ENCODE results near the gene TUBGCP5.

TUBGCP5 gene

GRCh38 chr15:22980189-22981050 lies 58.9 kb downstream of the TUBGCP5 start, which contains the start of gene CYFIP1:
Gene CYFIP1, minus strand, starts transcription at chr15:22980368. Its CDS starts 33,083 bp downstream, at chr15:22947285.
- Histone ChIP-seq H3K9me3 (ENCODE audit: control insufficient read depth in 2 of 2, low read length in 2 of 2) (no peaks in the 10 kb centered on the region), H3K4me1 (ENCODE audit: control insufficient read depth in 2 of 2, insufficient read depth in 2 of 2, low read length in 2 of 2) (peaks cover 9 to 11% of the 10 kb centered on the region in 2 donors), H3K36me3 (ENCODE audit: control insufficient read depth in 2 of 2, insufficient read depth in 2 of 2, low read length in 2 of 2) (no peaks in the 10 kb centered on the region), H3K27ac (ENCODE audit: low read depth in 2 of 2, low read length in 2 of 2) (peak within 1 kb of the TSS; percentile 86 to 92), H3K4me3 (ENCODE audit: low read length in 2 of 2) (peak within 1 kb of the TSS; percentile 78 to 96), H3K27me3 (ENCODE audit: control insufficient read depth in 2 of 2, insufficient read depth in 2 of 2, low read length in 2 of 2) (no peaks in the 10 kb centered on the region), H3K9ac (ENCODE audit: low read depth in 1 of 2, low read length in 2 of 2) (peak within 1 kb of the TSS; percentile 80 to 90)

GRCh38 chr15:22979238-22980188 lies 59.9 kb downstream of the TUBGCP5 start:
- H3K36me3 ChIP-seq (ENCODE audit: control insufficient read depth in 2 of 2, insufficient read depth in 2 of 2, low read length in 2 of 2), result no peaks in the 10 kb centered on the region
- H3K4me1 ChIP-seq (ENCODE audit: control insufficient read depth in 2 of 2, insufficient read depth in 2 of 2, low read length in 2 of 2), result peaks cover 9 to 11% of the 10 kb centered on the region in 2 donors
- H3K9ac ChIP-seq (ENCODE audit: low read depth in 1 of 2, low read length in 2 of 2), result peak overlapping the region; percentile 66 to 79
- H3K4me3 ChIP-seq (ENCODE audit: low read length in 2 of 2), result peak overlapping the region; percentile 78 to 96
- peak overlapping the region; percentile 86 to 92 for H3K27ac ChIP-seq (ENCODE audit: low read depth in 2 of 2, low read length in 2 of 2)
- no peaks in the 10 kb centered on the region for H3K27me3 ChIP-seq (ENCODE audit: control insufficient read depth in 2 of 2, insufficient read depth in 2 of 2, low read length in 2 of 2)
- H3K9me3 ChIP-seq (ENCODE audit: control insufficient read depth in 2 of 2, low read length in 2 of 2), result no peaks in the 10 kb centered on the region

DNA sequence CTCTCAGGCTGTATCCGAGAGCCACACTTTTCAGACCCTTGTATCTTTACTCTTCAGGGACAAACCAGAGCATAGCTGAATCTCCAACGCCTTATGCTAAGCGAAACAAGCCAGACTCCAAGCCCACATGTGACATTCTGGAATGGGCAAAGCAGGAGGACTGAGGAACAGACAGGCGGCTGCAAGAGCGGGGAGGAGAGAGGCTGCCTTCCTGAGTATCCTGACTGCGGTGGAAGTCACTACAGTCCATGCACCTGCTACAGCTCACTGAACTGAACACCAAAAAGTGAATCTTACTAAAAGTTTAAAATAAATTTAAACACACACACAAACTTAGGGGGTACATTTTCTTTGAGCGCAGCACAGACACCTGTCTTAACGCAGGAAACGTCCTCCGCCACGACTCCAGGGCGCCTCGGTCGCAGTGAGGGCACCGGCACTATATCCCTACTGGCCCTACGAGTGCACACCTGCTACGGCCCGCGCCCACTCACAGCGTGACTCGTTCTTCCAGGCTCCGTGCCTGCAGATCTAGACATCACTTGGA lies 60.6 kb downstream of the TUBGCP5 start:
- Histone ChIP-seq H3K9me3 (ENCODE audit: control insufficient read depth in 2 of 2, low read length in 2 of 2) (no peaks in the 10 kb centered on the region), H3K27me3 (ENCODE audit: control insufficient read depth in 2 of 2, insufficient read depth in 2 of 2, low read length in 2 of 2) (no peaks in the 10 kb centered on the region), H3K4me1 (ENCODE audit: control insufficient read depth in 2 of 2, insufficient read depth in 2 of 2, low read length in 2 of 2) (peaks cover 9 to 11% of the 10 kb centered on the region in 2 donors), H3K9ac (ENCODE audit: low read depth in 1 of 2, low read length in 2 of 2) (peak overlapping the region in 1 of 2 donors; percentile 66), H3K4me3 (ENCODE audit: low read length in 2 of 2) (peak overlapping the region; percentile 78 to 96), H3K36me3 (ENCODE audit: control insufficient read depth in 2 of 2, insufficient read depth in 2 of 2, low read length in 2 of 2) (no peaks in the 10 kb centered on the region), H3K27ac (ENCODE audit: low read depth in 2 of 2, low read length in 2 of 2) (peak overlapping the region in 1 of 2 donors; percentile 86)

GRCh38 chr15:22974745-22975144 lies 64.6 kb downstream of the TUBGCP5 start:
- H3K36me3 ChIP-seq (ENCODE audit: control insufficient read depth in 2 of 2, insufficient read depth in 2 of 2, low read length in 2 of 2), result no peaks in the 10 kb centered on the region
- H3K4me1 ChIP-seq (ENCODE audit: control insufficient read depth in 2 of 2, insufficient read depth in 2 of 2, low read length in 2 of 2), result peaks cover 6 to 9% of the 10 kb centered on the region in 2 donors
- H3K9me3 ChIP-seq (ENCODE audit: control insufficient read depth in 2 of 2, low read length in 2 of 2), result no peaks in the 10 kb centered on the region
- no peak overlapping the region for H3K27ac ChIP-seq (ENCODE audit: low read depth in 2 of 2, low read length in 2 of 2)
- no peak overlapping the region for H3K9ac ChIP-seq (ENCODE audit: low read depth in 1 of 2, low read length in 2 of 2)
- no peaks in the 10 kb centered on the region for H3K27me3 ChIP-seq (ENCODE audit: control insufficient read depth in 2 of 2, insufficient read depth in 2 of 2, low read length in 2 of 2)
- no peak overlapping the region for H3K4me3 ChIP-seq (ENCODE audit: low read length in 2 of 2)

- no peak overlapping the region for H3K9ac ChIP-seq (ENCODE audit: low read depth in 1 of 2, low read length in 2 of 2)
- no peak overlapping the region for H3K27ac ChIP-seq (ENCODE audit: low read depth in 2 of 2, low read length in 2 of 2)
- H3K4me1 ChIP-seq (ENCODE audit: control insufficient read depth in 2 of 2, insufficient read depth in 2 of 2, low read length in 2 of 2), result peaks cover 6 to 7% of the 10 kb centered on the region in 2 donors
- H3K4me3 ChIP-seq (ENCODE audit: low read length in 2 of 2), result no peak overlapping the region
- H3K9me3 ChIP-seq (ENCODE audit: control insufficient read depth in 2 of 2, low read length in 2 of 2), result no peaks in the 10 kb centered on the region
- H3K27me3 ChIP-seq (ENCODE audit: control insufficient read depth in 2 of 2, insufficient read depth in 2 of 2, low read length in 2 of 2), result no peaks in the 10 kb centered on the region
- no peaks in the 10 kb centered on the region for H3K36me3 ChIP-seq (ENCODE audit: control insufficient read depth in 2 of 2, insufficient read depth in 2 of 2, low read length in 2 of 2)
These were observed 65.4 kb downstream of the TUBGCP5 start for GRCh38 chr15:22973987-22974386.

DNA sequence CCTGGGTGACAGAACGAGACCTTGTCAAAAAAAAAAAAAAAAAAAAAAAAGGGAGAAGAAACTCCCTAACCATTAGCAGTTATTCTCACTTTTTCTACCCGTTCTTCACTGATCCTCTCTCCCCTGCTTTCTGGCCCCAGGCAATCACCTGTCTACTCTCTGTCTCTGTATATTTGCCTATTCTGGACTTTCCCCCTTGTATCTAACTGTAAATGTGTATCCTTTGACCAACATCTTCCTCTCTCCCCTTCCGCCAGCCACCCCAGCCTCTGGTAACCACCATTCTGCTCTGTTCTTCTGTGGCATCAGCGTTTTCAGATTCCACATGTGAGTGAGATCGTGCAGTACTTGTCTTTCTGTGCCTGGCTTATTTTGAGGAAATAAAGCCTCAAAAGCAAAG lies 66.1 kb downstream of the TUBGCP5 start:
- Histone ChIP-seq H3K36me3 (ENCODE audit: control insufficient read depth in 2 of 2, insufficient read depth in 2 of 2, low read length in 2 of 2) (no peaks in the 10 kb centered on the region), H3K4me1 (ENCODE audit: control insufficient read depth in 2 of 2, insufficient read depth in 2 of 2, low read length in 2 of 2) (peaks cover 0 to under 1% of the 10 kb centered on the region in 2 donors), H3K27ac (ENCODE audit: low read depth in 2 of 2, low read length in 2 of 2) (no peak overlapping the region), H3K9me3 (ENCODE audit: control insufficient read depth in 2 of 2, low read length in 2 of 2) (no peaks in the 10 kb centered on the region), H3K4me3 (ENCODE audit: low read length in 2 of 2) (no peak overlapping the region), H3K27me3 (ENCODE audit: control insufficient read depth in 2 of 2, insufficient read depth in 2 of 2, low read length in 2 of 2) (no peaks in the 10 kb centered on the region), H3K9ac (ENCODE audit: low read depth in 1 of 2, low read length in 2 of 2) (no peak overlapping the region)

DNA sequence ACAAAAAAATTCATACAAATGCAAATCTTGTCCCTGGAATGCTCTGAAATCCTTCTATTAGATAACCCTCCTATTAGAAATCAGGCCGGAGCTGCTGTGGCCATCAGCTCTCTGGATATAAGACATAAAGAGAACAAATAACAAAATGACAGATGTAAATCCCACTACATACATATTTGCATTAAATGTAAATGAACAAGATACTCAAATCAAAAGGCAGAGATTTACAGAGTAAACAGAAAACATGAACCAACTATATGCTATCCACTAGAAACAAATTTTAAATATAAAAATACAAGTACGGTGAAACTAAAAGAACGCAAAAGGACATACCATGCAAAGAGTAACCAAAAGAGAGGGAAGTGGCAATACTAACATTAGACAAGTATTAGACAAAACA lies 69.9 kb downstream of the TUBGCP5 start:
- Histone ChIP-seq H3K36me3 (ENCODE audit: control insufficient read depth in 2 of 2, insufficient read depth in 2 of 2, low read length in 2 of 2) (no peaks in the 10 kb centered on the region), H3K4me3 (ENCODE audit: low read length in 2 of 2) (no peak overlapping the region), H3K9me3 (ENCODE audit: control insufficient read depth in 2 of 2, low read length in 2 of 2) (no peaks in the 10 kb centered on the region), H3K27me3 (ENCODE audit: control insufficient read depth in 2 of 2, insufficient read depth in 2 of 2, low read length in 2 of 2) (no peaks in the 10 kb centered on the region), H3K4me1 (ENCODE audit: control insufficient read depth in 2 of 2, insufficient read depth in 2 of 2, low read length in 2 of 2) (peaks cover 0 to under 1% of the 10 kb centered on the region in 2 donors), H3K27ac (ENCODE audit: low read depth in 2 of 2, low read length in 2 of 2) (no peak overlapping the region), H3K9ac (ENCODE audit: low read depth in 1 of 2, low read length in 2 of 2) (no peak overlapping the region)

DNA sequence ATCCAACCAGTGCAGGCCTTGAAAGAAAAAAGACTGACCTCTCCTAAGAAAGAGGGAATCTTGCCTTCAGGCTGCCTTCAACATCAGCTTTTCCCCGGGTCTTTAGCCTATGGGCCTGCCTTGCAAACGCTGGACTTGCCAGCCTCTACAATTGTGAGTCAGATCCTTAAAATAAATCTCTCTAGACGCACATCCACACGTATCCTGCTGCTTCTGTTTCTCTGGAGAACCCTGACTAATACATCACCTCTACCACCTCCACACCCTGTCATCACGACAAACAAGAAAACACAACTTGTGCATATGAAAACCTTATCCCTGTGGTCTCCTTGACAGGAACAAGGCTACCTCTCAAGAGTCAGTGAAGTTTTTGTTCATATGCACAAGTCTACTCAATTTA lies 71.0 kb downstream of the TUBGCP5 start:
- no peak overlapping the region for H3K27ac ChIP-seq (ENCODE audit: low read depth in 2 of 2, low read length in 2 of 2)
- no peaks in the 10 kb centered on the region for H3K36me3 ChIP-seq (ENCODE audit: control insufficient read depth in 2 of 2, insufficient read depth in 2 of 2, low read length in 2 of 2)
- H3K9ac ChIP-seq (ENCODE audit: low read depth in 1 of 2, low read length in 2 of 2), result no peak overlapping the region
- no peaks in the 10 kb centered on the region for H3K9me3 ChIP-seq (ENCODE audit: control insufficient read depth in 2 of 2, low read length in 2 of 2)
- H3K27me3 ChIP-seq (ENCODE audit: control insufficient read depth in 2 of 2, insufficient read depth in 2 of 2, low read length in 2 of 2), result no peaks in the 10 kb centered on the region
- no peak overlapping the region for H3K4me3 ChIP-seq (ENCODE audit: low read length in 2 of 2)
- peaks cover 2 to 3% of the 10 kb centered on the region in 2 donors for H3K4me1 ChIP-seq (ENCODE audit: control insufficient read depth in 2 of 2, insufficient read depth in 2 of 2, low read length in 2 of 2)

DNA sequence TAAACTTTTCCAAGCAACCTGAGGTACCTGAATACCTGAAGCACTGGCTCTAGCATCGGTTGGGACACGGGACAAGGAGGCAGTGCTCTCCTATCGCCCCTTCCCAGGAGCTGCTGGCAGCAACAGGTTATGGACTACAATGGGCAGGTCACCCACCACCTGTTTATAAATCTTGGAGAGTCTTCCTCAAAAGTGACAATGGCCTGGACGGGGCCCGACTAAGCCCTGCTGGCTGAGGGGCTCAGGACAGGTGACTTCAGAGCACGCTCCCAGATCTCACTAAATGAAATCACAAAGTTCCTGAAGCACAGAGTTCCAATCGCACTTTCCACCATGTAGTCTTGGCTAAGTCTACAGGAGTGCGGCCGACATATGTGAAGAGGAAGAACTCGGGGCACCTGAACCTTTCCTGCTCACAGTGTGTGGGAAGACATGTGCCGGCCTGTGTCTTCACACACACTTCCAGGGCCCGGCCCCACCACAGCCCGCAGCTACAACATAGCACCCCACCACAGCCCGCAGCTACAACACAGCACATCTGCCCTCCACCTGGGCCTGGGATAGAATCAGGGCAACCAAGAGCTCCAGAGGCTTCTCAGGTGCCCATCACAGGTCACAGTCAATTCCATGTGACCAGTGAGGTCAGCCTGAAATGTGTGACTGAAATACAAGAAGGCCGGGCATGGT lies 72.1 kb downstream of the TUBGCP5 start:
- Histone ChIP-seq H3K27me3 (ENCODE audit: control insufficient read depth in 2 of 2, insufficient read depth in 2 of 2, low read length in 2 of 2) (no peaks in the 10 kb centered on the region), H3K9me3 (ENCODE audit: control insufficient read depth in 2 of 2, low read length in 2 of 2) (no peaks in the 10 kb centered on the region), H3K4me1 (ENCODE audit: control insufficient read depth in 2 of 2, insufficient read depth in 2 of 2, low read length in 2 of 2) (peaks cover 2 to 3% of the 10 kb centered on the region in 2 donors), H3K27ac (ENCODE audit: low read depth in 2 of 2, low read length in 2 of 2) (no peak overlapping the region), H3K4me3 (ENCODE audit: low read length in 2 of 2) (no peak overlapping the region), H3K36me3 (ENCODE audit: control insufficient read depth in 2 of 2, insufficient read depth in 2 of 2, low read length in 2 of 2) (peaks cover 0 to 2% of the 10 kb centered on the region in 2 donors), H3K9ac (ENCODE audit: low read depth in 1 of 2, low read length in 2 of 2) (no peak overlapping the region)

All from mucosa of rectum (tissue), 2 donors.